PC-3 (cell line): ENCODE data around the gene B4GALT7.

Experiments
- CTCF ChIP-seq: fragments of 300-600 bp; sonication (generic); conservative IDR thresholded peaks from 2 replicates; pipeline ENCODE4 v1.5.1; 2017; ENCODE audit warnings: antibody characterized with exemption, low read depth, mild to moderate bottlenecking, low read length
- EZH2phosphoT487 ChIP-seq: fragments of 300-600 bp; sonication (generic); IDR thresholded peaks from 2 replicates; pipeline ENCODE4 v1.6.1; 2018; ENCODE audit warnings: mild to moderate bottlenecking, antibody characterized with exemption, low read length, borderline replicate concordance

GRCh38 chr5:177595991-177596774 is 3.7 kb upstream of the B4GALT7 start:
- TF ChIP-seq EZH2phosphoT487 (no peak), CTCF (no peak)
